Osteoblast (primary cell): ENCODE data around the gene SRRT. TPM values are rescaled to one million over a fixed set of nuclear protein-coding genes. Genes with fewer than 3 reads are reported as not detected.

Source experiments
- small RNA-seq: library from RNA; depleted of rRNA; stranded (forward); fragments of <200 nt; gene quantifications from one replicate; pipeline ENCODE3, GENCODE V24; 2012
- total RNA-seq: library from RNA; depleted of rRNA; stranded (reverse); fragments of >200 nt; gene quantifications from 2 replicates; pipeline ENCODE4 v1.2.3, GENCODE V29; 2012

Gene SRRT
- total RNA-seq, 1 donor: 42.0 TPM

Small RNAs within 50 kb of the gene (small RNA-seq; reads per million reads assigned to genes)
- not detected for gene RN7SL549P
- gene RPS29P15: not detected

Other genes with a start within 250 kb of the SRRT start
- under 0.01 and 0.29 TPM in 2 replicates for gene TFR2, start 233.6 kb upstream of the SRRT start, total RNA-seq
- not detected in 2 replicates for gene ACTL6B, start 218.7 kb upstream of the SRRT start, total RNA-seq
- gene GNB2, start 201.4 kb upstream of the SRRT start, total RNA-seq: 72.7 and 84.6 TPM in 2 replicates
- gene GIGYF1, start 180.9 kb upstream of the SRRT start, total RNA-seq: 28.9 and 29.3 TPM in 2 replicates
- gene POP7, start 169.0 kb upstream of the SRRT start, total RNA-seq: 25.7 and 27.1 TPM in 2 replicates
- gene EPO, start 154.6 kb upstream of the SRRT start, total RNA-seq: not detected in 2 replicates
- gene ZAN, start 141.5 kb upstream of the SRRT start, total RNA-seq: not detected in 2 replicates
- gene EPHB4, start 47.6 kb upstream of the SRRT start, total RNA-seq: 41.8 and 47.0 TPM in 2 replicates
- gene SLC12A9, start 22.4 kb upstream of the SRRT start, total RNA-seq: 19.5 and 20.0 TPM in 2 replicates
- 115 TPM in 2 replicates for gene TRIP6, start 7.7 kb upstream of the SRRT start, total RNA-seq
- gene UFSP1, start 14.6 kb downstream of the SRRT start, total RNA-seq: 4.7 and 5.8 TPM in 2 replicates
- gene ACHE, start 20.8 kb downstream of the SRRT start, total RNA-seq: under 0.01 TPM in 2 replicates
- not detected in 2 replicates for gene MUC3A, start 74.4 kb downstream of the SRRT start, total RNA-seq
- under 0.01 and 0.59 TPM in 2 replicates for gene MUC12, start 94.5 kb downstream of the SRRT start, total RNA-seq
- under 0.01 TPM in 1 of 2 replicates, not detected in the other for gene MUC17, start 145.0 kb downstream of the SRRT start, total RNA-seq
- 13.8 and 14.7 TPM in 2 replicates for gene TRIM56, start 210.4 kb downstream of the SRRT start, total RNA-seq